RPMI7951 (cell line): ENCODE results near the gene HPN. TPM values are rescaled to one million over a fixed set of nuclear protein-coding genes. Genes with fewer than 3 reads are reported as not detected.
"Not testable (repeated sequence)": the region's sequence is repeated elsewhere in the genome, so short reads cannot be mapped to it uniquely, and the experiment has no call there.

Experiments
- DNase-seq: peaks from one replicate; pipeline ENCODE4 v3.0.0-alpha.2; 2012; ENCODE audit warnings: low read depth
- total RNA-seq: library from RNA; depleted of rRNA; stranded (reverse); fragments of >200 nt; shearing (Covaris generic); gene quantifications from 2 replicates; pipeline ENCODE4 v1.2.3, GENCODE V29; 2014

HPN gene
- total RNA-seq, 1 experiment from 2014 or later = not detected

DNA sequence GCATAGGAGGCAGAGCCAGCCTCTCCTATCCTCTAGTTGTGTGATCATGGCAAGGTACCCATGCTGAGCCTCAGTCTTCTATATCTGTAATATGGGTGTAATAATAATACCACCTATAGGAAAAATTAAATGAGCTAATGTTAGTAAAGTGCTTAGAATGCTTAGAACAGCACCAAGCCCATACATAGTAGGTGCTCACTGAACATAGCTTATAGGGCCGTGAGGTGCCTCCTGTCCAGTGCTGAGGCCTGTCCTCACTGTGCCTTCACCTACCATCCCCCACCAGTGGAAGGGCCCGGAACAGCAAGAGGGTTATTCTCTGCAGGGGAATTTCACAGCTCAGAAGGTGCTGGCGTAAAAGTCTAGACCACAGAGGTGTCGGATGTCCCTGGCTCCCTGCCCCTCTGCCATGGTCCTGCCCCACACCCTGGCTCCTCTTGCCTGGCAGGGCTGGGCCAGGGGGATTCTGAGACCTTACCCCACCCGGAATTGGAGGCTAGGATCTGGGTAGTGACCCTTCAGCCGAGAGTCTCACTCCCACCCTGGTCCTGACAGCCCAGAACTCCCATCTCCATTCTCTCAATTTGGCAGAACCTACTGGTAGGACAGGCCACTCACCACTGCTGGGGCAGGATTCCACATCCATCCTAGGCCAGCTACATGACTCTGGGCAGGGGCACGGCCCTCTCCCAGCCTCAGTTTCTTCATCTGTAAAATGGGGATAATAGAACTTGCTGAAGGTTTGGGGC lies 13.5 kb upstream of the HPN start:
- DNase-seq = peak; percentile 46

DNA sequence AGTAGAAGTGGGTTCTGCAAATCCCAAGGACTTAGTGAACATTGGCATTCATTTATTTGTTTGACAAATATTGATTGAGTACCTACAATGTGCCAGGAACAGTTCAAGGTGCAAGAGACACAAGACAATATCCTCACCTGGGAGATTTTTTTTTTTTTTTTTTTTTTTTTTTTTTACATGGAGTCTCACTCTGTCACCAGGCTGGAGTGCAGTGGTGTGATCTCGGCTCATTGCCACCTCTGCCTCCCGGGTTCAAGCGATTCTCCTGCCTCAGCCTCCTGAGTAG lies 13.0 kb upstream of the HPN start:
- DNase-seq = not testable (repeated sequence)

DNA sequence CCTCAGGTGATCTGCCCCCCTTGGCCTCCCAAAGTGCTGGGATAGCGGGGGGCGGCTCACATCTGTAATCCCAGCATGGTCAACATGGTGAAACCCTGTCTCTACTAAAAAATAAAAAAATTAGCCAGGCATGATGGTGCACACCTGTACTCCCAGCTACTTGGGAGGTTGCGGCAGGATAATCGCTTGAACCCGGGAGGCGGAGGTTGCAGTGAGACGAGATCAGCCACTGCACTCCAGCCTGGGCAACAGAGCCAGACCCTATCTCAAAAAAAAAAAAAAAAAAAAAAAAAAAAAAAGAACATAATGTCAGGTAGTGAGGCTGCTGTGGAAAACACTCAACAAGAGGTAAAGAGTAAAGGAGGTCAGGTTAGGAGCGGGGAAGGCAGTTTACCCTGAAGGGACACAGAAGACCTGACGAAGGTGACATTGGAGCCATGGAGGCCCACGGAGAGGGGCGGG lies 12.2 kb upstream of the HPN start:
- DNase-seq = not testable (repeated sequence)

DNA sequence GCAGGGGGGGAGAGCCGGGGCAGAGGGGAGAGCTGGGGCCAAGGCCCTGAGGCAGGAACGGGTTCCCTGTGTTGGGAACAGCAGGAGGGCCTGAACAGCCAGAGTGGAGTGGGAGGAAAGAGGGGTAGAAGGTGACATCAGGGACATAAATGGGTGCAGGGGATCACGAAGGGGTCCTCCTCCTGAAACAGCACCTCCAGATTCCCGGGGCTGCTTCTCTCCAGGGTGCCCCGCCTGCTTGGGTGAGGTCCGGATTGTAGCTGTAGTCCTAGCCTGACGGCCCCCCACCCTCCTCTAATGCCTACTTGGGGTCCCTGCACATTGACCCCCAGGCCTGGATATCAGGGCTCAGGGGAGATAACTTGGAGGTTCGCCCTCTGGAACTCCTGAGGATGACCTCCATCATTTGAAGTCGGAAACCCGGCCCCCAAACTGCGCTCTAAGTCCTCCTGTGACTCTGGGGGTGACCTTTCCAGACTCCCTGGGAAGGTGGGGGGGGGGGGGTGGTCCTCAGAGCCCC lies 11.7 kb upstream of the HPN start:
- no peak for DNase-seq

DNA sequence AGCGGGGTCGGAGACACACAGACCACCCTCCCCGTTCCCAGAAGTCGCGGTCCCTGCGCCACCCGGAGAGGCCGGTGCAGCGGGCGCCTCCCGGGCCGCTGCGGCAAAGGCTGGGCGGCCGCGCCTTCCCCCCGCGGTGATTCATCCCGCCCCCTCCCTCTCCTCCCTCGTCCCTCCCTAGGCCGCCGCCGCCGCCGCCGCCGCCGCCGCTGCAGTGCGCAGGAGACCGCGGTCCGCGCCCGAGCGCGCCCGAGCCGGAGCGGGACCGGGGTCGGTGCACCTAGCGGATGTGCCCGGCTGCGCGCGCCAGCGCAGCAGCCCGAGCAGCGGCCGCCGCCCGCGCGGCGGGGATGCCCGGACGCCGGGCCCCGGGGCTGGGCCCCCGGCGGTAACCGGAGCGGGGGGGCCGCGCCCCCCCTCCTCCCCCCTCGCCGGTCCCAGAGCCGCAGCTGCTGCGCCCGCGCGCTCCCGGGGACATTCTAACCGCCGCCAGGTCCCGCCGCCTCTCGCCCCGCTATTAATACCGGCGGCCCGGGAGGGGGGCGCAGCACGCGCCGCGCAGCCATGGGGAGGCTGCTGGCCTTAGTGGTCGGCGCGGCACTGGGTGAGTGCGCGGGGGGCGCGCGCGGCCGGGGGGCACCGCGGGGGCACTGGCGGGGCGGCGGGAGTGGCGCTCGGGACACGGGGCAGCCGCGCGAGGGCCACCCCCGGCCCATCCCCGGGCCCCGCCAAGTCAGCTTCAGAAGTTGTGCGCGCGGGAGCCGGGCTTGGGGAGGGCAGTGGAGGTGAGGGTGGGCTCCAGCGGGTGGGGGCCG lies 11.1 kb upstream of the HPN start, which contains the start of gene SCN1B:
Gene SCN1B (plus strand): TSS at position 214 of the 815 bp plus-strand sequence. CDS start 351 bp downstream, at position 565.
- DNase-seq = peak; percentile 75

DNA sequence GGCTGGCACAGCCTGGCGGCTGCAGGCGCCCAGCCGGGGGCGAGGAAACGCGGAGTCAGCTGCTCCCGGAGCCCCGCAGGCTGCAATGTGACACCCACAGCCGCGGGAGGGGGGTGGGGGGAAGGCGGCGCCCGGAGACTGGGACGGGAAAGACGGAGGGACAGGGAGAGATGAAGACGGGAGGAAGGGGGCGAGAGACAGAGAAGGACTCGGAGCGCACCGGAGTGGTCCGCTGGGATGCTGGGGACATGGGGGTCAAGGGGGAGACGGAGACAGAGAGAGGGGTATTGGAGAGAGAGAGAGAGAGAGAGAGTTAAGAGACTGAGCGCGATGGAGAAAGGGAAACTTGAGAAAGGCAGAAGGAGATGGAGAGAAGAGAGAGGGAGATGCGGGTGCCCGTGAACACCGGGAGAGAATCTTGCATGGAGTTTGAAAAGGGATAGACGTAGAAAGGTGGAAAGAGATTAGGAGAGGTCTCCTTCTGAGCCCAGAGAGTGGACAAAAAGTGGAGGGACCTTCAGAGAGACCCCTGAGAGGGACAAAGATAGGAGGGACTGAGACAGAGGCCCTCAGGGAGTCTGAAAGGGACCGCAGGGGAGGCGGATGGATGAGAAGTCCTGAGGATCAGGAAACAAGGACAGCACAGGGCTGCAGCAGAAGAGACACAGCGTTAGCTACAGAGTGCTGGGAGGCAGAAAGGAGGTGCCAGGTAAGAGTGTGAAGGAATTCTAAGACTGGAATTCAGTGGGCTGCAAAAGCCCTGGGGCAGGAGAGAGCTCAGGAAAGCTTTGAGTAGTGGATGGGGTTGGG lies 10.2 kb upstream of the HPN start:
- peak; percentile 45 for DNase-seq

DNA sequence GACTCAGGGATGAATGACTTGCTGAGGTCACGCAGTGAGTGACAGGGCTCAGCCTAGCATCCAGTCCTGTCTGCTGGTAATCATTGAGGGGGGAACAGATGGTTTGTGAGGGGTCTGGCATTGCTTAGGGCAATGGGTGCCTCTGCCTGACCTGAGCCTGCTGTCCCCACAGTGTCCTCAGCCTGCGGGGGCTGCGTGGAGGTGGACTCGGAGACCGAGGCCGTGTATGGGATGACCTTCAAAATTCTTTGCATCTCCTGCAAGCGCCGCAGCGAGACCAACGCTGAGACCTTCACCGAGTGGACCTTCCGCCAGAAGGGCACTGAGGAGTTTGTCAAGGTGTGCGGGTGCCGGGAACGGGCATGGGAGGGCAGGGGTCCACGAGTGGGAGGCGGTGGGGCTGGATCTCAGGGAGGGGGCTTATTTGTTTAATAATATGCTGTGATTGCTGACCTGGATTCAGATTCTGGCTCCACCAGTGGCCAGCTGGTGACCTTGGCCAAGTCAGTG lies 9.1 kb upstream of the HPN start:
- DNase-seq = no peak

DNA sequence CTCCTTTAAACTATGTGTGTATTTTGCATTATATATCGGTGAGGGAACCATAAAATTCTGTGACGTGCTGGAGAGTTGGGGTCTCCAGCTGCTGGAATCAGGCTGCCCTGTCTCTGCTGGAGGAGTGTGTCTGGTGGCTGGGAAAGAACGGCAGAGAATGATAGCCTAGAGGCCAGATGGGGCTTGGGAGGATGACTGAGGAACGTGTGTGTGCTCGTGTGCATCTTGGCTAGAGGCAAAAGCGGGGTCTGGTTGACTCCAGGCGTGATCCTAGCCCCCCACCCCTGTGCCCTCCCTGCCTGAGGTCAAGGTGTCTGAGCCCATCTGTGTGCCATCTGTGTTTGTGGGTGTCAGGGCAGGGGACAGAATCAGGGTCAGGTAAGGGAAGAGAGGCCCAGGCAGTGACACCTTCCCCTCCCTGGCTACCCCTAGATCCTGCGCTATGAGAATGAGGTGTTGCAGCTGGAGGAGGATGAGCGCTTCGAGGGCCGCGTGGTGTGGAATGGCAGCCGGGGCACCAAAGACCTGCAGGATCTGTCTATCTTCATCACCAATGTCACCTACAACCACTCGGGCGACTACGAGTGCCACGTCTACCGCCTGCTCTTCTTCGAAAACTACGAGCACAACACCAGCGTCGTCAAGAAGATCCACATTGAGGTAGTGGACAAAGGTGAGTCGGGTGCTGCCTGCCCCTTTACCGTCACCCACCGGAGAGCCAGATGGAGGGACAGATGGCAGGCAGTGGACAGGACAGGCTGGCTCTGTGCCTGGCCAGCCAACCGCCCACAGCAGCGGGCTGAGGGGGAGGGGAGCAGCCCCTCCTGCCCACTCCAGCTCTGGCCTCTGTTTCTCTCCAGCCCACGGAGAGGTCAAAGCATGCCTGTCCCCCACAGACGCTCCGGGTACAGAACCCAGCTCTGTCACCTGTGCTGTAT lies 8.2 kb upstream of the HPN start:
- DNase-seq = no peak

DNA sequence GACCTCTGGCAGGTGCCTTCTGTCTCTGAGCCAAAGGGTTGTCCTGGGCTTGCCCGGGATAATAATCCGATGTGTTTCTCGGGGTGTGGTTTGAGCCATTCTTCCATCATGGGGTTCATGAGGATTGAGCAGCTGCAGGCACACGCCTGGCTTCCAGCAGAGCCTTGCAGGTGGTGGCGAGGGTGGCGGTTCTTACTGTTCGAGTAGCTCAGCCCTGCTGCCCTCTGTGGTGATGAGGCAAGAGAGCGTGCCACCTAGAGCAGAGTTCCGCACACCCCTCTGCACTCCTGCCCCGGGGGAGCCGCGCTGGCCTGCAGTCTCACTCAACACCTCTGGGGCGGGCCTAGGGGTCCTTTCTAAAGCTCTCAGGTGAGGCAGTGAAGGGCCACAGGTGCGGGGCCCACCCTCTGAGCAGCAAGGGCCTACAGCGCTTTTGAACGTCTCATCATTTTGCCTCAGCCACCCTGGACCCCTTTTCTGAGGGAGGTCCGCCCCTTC lies 7.5 kb upstream of the HPN start:
- DNase-seq = no peak

DNA sequence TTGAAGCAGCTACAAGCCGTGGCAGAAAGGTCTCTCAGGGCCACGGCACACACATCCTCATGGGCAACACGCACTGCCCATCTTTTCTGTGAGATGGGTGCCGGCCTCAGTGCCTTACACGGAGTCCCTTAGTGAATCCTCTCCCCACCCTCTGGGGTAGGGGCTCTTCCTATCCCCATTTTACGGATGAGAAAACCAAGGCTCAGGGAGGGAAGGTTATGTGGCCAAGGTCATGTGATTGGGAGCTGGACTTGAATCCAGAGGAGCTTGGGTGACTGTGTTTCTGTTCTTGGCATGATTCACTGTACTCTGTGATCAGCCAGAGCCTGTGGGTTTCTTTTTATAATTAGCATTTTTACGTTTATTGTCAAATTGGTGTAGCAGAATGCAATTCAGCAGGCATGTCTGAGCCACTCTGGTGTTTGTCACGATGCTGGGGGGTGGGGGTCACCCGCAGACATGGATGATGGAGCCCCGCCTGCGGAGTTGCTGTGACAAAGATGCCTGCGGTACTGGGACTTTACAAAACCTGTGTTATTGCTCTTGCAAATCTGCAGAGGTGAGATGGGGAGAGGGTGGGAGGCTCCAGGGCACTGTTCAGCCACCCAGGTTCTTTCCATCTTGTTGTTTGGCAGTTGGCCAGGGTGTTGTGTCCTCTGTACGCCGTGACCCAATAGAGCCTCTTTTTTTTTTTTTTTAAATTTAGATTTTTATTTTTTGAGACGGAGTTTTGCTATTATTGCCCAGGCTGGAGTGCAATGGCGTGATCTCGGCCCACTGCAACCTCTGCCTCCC lies 6.7 kb upstream of the HPN start:
- DNase-seq = no peak

DNA sequence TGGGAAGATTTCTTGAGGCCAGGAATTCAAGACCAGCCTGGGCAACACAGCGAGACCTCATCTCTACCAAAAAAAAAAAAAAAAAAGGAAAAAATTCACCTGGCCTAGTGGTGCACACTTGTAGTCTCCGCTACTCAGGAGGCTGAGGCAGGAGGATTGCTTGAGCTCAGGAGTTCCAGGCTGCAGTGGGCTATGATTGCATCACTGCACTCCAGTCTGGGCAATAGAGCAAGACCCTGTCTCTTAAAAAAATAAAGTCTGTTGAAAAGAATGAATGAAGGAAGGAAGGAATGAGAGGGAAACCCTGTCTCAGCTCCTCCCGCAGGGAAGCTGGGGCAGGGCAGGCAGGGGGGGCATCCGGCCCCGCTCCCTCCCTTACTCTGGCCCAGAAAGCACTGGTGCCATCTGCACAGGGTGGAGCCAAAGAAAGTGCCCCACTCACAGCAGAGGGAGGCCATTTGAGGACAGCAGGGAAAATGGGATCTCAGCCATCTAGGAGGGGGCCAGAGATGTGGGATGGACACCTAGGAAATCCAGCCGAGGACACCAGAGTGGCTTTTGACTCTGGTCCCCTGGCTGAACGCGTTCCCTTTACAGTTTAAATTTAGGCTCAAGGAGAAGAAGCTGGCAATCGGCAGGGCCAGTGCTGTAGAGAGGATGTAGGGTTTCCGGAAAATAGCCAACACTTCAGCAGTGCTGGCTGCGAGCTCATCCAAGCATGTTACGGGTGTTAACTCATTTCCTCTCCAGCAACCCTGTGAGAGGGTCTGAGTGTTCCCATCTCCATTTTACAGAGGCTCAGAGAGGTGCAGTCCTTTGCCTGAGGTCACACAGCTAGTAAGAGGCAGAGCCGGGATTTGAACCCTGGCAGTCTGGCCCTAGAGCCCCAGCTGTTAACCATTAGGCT lies 3.6 kb upstream of the HPN start:
- DNase-seq = peak; percentile 48

DNA sequence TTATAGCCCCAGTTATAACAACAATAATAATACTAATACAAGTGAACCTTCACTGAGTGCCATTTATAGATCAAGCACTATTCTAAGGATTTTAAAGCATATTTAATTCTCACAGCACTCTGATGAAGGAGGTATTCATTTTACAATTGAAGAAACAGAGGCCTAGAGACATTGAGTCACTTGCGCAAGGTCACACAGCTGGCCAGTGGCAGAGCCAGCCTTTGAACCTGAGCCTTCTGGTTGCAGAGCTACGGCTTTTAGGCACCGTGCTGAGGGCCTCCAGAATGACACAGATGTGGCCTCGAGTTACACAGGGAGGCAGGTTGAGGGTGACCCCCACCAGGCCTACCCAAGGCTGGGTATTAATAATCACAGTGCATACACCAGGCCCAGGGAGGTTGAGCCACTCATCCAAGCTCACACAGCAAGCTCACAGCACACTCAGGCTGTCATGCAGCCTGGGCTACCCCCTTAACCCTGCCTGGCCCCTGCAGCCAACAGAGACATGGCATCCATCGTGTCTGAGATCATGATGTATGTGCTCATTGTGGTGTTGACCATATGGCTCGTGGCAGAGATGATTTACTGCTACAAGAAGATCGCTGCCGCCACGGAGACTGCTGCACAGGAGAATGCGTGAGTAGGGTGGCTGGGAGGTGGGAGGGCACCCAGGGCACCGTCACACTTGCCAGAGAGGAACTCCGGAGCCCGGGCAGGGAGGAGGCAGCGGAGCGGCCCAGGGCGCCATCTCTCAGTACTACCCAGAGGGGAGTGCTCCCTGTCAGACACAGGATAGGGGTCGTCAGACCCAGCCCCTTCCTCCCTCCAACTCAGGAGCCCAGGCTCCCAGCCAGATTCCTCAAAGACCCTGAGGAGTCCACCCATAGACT lies 2.7 kb upstream of the HPN start:
- no peak for DNase-seq

DNA sequence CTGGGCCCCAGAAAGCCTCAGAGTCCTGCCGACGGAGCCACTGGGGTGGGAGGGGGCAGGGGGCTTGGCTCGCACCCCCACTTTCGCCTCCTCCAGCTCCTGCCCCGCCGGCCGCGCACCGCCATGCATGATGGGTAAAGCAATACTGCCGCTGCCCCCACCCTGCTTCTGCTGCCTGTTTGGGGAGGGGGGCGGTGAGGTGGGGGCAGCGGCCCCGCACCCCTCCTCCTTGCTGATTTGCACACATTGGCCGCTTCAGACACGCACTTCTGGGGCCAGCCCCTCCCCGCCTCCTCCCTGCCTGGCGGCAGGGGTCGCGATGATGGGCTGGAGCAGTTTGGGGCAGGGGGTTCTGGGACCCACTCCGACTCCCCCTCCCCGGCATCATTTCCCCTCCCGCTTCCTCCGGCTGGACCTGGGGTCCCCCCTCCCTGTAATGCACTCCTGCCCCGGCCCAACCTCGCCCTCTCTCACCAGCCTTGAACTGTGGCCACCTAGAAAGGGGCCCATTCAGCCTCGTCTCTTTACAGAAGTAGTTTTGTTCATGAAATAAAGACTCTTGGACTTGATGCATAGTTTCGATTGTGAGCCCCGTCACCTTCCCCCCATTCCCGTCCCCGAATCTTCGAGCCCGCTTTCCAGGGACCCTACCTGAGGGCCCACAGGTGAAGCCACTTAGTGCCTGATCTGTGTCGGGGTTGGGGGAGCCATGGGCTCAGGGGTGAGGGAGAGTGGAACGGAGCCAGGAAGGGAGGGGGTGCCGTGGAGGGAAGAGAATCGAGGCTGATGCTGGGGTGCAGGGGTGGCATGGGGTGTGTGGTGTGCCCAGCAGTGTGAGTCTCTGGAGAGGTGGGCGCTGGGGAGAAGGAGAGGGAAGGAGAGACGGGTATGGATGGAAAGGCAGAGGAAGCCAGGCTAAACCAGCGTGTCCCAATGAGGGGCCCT lies 1.4 kb upstream of the HPN start:
- DNase-seq = no peak

DNA sequence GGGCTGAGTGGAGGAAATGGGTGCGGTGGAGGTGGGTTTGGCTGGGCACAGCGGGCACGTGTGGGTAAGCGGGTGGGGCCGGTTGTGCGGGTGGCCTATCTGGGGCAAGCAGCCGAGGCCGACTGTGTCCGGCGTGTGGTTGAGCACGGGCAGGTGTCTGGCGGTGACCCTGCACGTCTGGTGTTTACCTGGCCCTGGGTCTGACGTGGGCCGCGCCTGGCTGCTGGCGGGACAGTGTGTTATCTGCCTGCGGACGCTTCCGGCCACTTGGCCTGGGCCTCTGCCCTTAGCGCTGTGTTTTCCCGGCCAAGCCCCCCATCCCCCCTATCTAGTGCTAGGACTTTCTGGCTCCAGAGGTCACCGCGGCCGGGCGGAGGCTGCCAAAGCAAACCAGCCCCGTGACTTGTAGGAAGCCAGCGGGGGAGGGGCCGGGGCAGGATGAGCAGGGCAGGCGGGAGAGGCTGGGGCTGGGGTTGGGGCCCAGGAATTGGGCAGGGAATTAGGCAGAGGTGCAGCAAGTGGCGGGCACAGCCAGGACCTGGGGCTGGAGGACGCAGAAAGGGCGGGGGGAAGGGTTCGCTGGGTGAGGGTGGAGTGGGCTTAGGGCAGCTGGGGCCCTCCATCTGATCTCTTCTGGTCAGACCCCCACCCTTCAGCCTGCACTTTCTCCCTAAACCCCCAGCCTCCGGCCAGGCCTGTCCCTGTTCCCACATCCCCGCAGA lies 534 bp upstream of the HPN start:
- DNase-seq = no peak

DNA sequence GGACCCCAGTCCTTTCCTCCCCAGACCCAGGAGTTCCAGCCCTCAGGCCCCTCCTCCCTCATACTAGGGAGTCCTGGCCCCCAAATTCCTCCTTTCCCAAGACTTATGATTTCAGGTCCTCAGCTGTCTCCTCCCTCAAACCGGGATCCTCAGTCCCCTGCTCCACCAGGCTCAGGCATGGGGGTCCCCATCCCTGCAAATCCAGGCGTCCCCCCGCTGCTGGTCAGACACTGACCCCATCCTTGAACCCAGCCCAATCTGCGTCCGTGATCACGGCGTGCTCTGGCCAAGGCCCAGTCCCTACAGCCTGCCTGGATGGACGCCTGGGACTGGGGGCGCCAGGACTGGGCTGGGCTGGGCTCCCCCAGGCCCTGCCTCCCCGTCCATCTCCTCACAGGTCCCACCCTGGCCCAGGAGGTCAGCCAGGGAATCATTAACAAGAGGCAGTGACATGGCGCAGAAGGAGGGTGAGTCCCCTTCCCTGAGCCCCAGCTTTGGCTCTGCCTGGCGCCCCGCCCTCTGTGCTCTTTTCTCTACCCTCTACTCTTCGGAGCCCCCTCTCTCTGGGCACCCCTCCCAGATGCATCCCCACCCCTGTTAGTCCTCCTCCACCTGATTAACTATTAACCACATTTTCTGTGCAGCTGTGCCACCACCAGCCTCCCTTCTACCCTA lies 672 bp downstream of the HPN start:
- no peak for DNase-seq
